Measurements from ENCODE around the gene NEURL2. TPM values are rescaled to one million over a fixed set of nuclear protein-coding genes. Genes with fewer than 3 reads are reported as not detected.

The NEURL2 gene, protein sequence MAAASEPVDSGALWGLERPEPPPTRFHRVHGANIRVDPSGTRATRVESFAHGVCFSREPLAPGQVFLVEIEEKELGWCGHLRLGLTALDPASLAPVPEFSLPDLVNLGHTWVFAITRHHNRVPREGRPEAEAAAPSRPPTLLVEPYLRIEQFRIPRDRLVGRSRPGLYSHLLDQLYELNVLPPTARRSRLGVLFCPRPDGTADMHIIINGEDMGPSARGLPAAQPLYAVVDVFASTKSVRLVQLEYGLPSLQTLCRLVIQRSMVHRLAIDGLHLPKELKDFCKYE
- total RNA-seq = 2.6 and 7.6 TPM in 2 replicates

DNA sequence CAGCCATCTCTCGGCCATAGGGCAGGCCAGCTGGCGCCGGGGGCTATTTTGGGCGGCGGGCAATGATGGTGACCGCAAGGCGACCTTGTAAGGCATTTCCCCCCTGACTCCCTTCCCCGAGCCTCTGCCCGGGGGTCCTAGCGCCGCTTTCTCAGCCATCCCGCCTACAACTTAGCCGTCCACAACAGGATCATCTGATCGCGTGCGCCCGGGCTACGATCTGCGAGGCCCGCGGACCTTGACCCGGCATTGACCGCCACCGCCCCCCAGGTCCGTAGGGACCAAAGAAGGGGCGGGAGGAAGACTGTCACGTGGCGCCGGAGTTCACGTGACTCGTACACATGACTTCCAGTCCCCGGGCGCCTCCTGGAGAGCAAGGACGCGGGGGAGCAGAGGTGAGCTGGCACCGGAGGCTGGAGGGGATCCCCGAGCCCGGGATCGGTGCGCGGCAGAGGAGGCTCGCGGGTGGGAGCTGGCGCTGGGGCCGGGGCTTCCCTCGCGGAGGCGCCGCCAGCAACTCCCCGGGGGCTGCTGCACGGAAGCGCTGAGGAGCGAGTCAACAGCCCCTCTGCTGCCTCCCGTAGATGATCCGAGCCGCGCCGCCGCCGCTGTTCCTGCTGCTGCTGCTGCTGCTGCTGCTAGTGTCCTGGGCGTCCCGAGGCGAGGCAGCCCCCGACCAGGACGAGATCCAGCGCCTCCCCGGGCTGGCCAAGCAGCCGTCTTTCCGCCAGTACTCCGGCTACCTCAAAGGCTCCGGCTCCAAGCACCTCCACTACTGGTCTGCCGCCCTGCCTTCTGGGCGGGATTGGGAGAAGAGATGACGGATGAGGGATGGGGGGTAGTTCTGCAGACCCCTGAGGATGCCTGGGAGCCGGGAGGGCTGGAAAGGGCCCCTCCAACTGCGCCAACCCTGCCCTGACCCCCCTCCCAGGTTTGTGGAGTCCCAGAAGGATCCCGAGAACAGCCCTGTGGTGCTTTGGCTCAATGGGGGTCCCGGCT is at the start of gene NEURL2, which contains the start of gene CTSA:
TSS of gene NEURL2 (minus strand) at position 224 of the 999 bp plus-strand sequence. CDS start at position 7, 217 bp downstream.
TSS of gene CTSA (plus strand) at position 351 of the 999 bp plus-strand sequence. CDS start at position 585, 234 bp downstream.

DNA sequence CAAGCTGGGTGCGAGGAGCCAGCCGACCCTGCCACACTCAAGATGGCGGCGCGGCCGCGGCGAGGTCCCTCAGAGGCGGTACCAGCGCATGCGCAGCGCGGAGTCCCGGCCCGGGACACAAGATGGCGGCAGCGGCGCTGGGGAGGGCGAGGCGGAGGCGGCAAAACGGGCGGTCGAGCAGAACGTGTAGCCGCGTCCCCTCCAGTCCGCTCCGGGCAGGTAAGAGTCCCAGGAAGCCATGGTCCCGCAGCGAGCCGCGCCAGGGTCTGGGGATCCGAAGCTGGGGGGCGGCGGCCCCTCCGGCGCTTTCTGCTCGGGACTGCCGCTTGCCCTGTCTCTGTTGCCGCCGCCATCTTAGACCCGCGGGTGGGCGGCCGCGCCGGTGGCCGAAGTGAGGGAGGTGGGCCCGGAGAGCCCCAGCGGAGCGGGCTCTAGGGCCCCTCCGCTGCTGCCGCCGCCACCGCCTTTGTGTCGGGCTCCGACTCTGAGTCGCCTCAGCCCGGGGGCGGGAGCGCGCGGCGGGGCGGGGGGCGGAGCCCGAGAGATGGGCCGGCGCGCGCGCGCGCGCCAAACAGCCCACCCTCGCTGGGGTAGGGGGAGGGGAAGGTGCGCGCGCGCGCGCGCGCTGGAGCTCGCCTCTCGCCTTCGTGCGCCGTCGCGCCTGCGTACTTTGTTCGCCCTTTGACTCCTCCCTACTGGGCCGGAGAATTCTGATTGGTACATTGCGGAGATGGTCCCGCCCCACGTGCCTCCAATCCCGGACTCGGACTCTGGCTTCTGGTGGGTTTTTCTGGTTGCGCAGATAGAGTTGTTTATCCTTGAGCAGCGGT is 43.8 kb upstream of the NEURL2 start, which contains the start of gene PCIF1:
TSS of gene PCIF1 (plus strand) at position 98 of the 830 bp plus-strand sequence. CDS start 4,317 bp downstream, outside the sequence.

DNA sequence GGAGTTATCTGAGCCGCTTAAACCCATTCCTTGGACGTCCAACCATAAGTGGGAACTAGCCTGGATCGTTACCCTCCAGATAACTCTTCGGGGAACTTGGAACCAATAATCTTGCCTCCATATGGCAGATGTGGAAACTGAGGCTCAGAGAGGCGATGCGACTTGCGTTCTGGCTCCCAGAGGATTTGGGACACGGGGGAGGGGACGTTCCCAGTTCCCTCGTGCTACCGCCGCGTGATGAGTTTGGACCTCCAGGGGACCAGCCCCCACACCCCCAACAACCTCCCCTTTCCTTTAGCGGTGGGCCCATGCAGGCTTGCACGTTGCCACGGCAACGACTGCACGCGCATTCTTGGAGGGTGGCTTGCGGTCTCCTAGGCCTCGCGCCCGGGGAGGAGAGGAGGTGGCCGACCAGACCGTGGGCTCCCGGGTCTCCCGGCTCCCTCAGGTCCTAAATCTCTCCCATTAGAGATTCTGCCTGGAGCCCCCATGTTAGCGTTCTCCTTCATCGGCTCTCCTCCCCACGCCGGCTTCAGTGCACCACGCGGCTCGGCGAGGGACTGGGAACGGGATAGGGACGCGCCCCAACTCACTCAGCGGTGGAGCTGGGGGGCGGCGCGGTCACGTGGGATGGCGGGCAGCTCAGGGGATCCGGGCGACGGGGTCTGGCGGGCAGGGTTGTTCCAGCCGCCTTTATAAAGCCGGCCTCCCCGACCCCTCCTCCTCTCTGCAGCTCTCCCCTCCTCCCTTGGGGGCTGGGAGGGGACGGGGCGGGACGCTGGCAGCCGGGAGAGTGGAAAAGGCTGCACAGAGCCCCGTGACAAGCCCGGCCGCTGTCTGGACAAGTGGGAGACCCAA is 20.7 kb upstream of the NEURL2 start, which contains the start of gene PLTP:
TSS of gene PLTP (minus strand) at position 670 of the 858 bp plus-strand sequence. CDS start 703 bp downstream, outside the sequence.

DNA sequence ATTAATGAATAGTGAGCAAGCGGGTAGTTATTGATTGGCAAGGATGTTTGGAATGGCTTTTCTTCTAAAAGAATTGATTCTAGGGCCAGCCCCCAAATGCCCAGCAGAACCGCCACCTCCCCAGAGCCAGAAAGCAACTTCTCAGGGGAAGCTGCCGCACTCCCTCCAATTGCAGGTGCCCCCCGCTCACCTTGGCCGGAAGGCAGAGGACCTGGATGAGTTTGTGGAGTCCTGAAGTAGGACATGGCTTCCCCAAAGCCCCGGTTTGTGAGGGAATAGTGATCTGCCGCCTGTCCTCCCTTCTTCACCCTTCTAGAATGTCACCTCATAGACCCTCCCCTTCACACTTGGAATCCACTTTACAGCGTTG is 3.7 kb downstream of the NEURL2 start, which contains the start of gene SPATA25:
TSS of gene SPATA25 (minus strand) at position 277 of the 370 bp plus-strand sequence. CDS start at position 245, 32 bp downstream.

DNA sequence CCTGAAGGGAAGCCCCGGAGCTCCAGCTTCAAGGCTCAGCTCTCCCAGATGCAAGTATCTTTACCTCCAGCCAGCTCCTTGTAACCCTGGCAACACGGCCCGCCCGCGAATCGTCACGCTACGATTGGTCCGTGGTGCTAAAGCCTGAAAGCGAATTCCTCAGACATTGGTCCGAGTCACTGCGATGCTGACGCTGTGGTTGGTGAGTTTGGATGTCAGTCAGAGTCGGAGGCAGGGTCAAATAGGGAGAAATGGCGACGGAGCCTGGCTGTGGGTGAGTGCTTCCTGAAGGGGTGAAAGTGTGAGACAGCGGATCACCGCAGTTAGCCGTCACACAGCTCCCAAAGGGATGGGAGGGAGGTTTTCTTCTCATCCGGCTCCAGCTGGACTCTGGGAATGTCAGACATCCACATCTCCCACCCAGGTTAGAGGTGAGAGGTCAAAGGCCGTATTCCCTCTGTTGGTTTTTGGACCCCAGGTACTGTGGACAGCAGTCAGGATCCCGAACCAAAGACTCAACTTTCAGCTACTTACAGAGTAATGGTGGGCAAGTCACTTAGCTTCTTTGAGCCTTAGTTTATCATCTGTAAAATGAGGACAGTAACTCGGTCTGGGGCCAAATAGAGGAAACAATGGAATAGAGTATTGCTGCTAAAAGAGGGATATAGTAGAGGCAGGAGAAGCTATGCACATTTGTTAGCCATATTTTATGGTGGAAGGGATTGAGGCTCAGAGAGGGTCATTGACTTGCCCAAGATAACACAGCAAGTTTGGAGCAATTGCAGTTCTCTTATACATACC is 9.8 kb downstream of the NEURL2 start, which contains the start of gene ZSWIM1:
TSS of gene ZSWIM1 (plus strand) at position 240 of the 801 bp plus-strand sequence. CDS start 1,366 bp downstream, outside the sequence.

DNA sequence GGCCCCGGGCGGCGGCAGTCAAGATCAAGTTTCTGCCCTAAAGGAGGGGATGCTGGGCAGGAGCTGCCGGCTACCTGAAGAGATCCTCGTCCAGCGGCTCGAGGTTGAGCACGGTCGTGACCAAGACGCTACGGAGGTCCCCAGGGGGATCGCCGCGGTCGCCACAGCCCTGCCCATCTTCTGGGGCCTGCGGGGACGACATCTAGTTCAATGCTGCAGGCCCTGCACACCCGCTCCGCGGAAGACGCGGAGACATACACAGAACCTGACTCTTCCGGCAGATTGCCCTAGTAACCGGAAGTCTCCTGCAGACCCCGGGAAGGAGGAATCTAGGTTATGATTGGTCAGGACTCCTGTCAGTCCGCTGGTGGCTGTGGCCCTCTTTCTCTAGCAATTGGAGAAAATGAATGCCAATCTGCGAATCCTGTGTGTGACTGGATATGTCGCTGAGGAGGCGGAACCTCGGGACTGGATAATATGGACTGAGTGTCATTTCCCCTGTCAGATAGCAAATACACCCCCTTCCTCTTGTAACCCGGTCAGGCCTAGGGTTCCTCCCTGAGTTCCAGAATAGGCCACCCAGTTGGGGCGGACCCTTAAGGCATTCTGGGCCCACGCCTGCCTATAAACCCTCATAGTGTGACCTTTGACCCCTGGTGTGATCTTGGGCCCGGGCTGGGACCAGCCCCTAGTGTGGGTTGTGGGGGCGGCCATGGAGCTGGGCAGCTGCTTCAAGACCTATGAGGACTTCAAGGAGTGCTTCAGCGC is 33.7 kb downstream of the NEURL2 start, which contains the start of the genes ACOT8 and ZSWIM3:
TSS of gene ACOT8 (minus strand) at position 279 of the 768 bp plus-strand sequence. CDS start at position 202, 77 bp downstream.
TSS of gene ZSWIM3 (plus strand) at position 501 of the 768 bp plus-strand sequence. CDS start at position 713, 212 bp downstream.

Other genes with a start within 250 kb of the NEURL2 start
- gene WFDC11, start 221.0 kb downstream of the NEURL2 start, total RNA-seq = not detected in 2 replicates
- gene WFDC13, start 189.2 kb downstream of the NEURL2 start, total RNA-seq = not detected in 2 replicates
- not detected in 2 replicates for gene WFDC10B, start 186.2 kb downstream of the NEURL2 start, total RNA-seq
- gene SPINT4, start 168.9 kb downstream of the NEURL2 start, total RNA-seq = not detected in 2 replicates
- gene WFDC3, start 99.3 kb downstream of the NEURL2 start, total RNA-seq = 0.26 and 7.5 TPM in 2 replicates
- gene DNTTIP1, start 99.3 kb downstream of the NEURL2 start, total RNA-seq = 26.4 and 28.7 TPM in 2 replicates
- gene UBE2C, start 78.6 kb downstream of the NEURL2 start, total RNA-seq = 65.5 and 110 TPM in 2 replicates
- 0.24 TPM in 1 of 2 replicates, not detected in the other for gene TNNC2, start 63.9 kb downstream of the NEURL2 start, total RNA-seq
- 31.7 and 43.9 TPM in 2 replicates for gene SNX21, start 57.4 kb downstream of the NEURL2 start, total RNA-seq
- 45.8 and 54.5 TPM in 2 replicates for gene ACOT8, start 33.8 kb downstream of the NEURL2 start, total RNA-seq
- gene ZSWIM3, start 33.6 kb downstream of the NEURL2 start, total RNA-seq = 4.1 and 4.2 TPM in 2 replicates
- gene ZSWIM1, start 10.0 kb downstream of the NEURL2 start, total RNA-seq = 7.2 and 10.7 TPM in 2 replicates
- gene SPATA25, start 3.6 kb downstream of the NEURL2 start, total RNA-seq = 0.72 and 1.2 TPM in 2 replicates
- 93.3 and 101 TPM in 2 replicates for gene CTSA, start 127 bp upstream of the NEURL2 start, total RNA-seq
- 121 and 318 TPM in 2 replicates for gene PLTP, start 20.9 kb upstream of the NEURL2 start, total RNA-seq
- 19.0 and 20.2 TPM in 2 replicates for gene PCIF1, start 43.5 kb upstream of the NEURL2 start, total RNA-seq
- 8.8 and 17.7 TPM in 2 replicates for gene ZNF335, start 81.0 kb upstream of the NEURL2 start, total RNA-seq
- gene MMP9, start 117.7 kb upstream of the NEURL2 start, total RNA-seq = 0.39 TPM in 1 of 2 replicates, not detected in the other
- gene SLC12A5, start 138.0 kb upstream of the NEURL2 start, total RNA-seq = 0.08 TPM in 1 of 2 replicates, not detected in the other
- 16.0 and 24.2 TPM in 2 replicates for gene NCOA5, start 198.8 kb upstream of the NEURL2 start, total RNA-seq
- gene CD40, start 227.1 kb upstream of the NEURL2 start, total RNA-seq = 7.3 and 13.1 TPM in 2 replicates

All from epithelial cell of alveolus of lung (primary cell).